ENCODE measurements around the gene MYH9.
"Not testable (repeated sequence)": the region's sequence is repeated elsewhere in the genome, so short reads cannot be mapped to it uniquely, and the experiment has no call there.

The MYH9 gene

GRCh38 chr22:36395055-36395849 is 7.5 kb upstream of the MYH9 start:
- no peaks in the 10 kb centered on the region for H3K4me1 ChIP-seq (ENCODE audit: low read length)
- H3K4me2 ChIP-seq (ENCODE audit: low read depth, low read length) = no peak overlapping the region
- no peaks in the 10 kb centered on the region for H3K79me2 ChIP-seq (ENCODE audit: low read length)
- no peak overlapping the region for H2AFZ ChIP-seq (ENCODE audit: low read length)
- H3K27ac ChIP-seq (ENCODE audit: low read length) = no peak overlapping the region
- H4K20me1 ChIP-seq (ENCODE audit: insufficient read depth, low read length) = no peaks in the 10 kb centered on the region
- H3K36me3 ChIP-seq (replicated peaks; ENCODE audit: insufficient read depth, low read length) = no peaks in the 10 kb centered on the region
- no peaks in the 10 kb centered on the region for H3F3A ChIP-seq (ENCODE audit: insufficient read depth, low read length)
- H3K4me3 ChIP-seq (ENCODE audit: low read length) = no peak overlapping the region
- DNase-seq = no peak
- no peaks in the 10 kb centered on the region for H3K9me2 ChIP-seq (replicated peaks; ENCODE audit: insufficient read depth, low read length)
- H3K27me3 ChIP-seq (replicated peaks; ENCODE audit: insufficient read depth, low read length) = no peaks in the 10 kb centered on the region
- H3K9ac ChIP-seq (ENCODE audit: low read length) = no peak overlapping the region
- no peak for TF ChIP-seq CTCF (IDR thresholded peaks at IDR 0.05; ENCODE audit: low read length)
- no peak for TF ChIP-seq EZH2phosphoT487 (IDR thresholded peaks at IDR 0.05; ENCODE audit: low read length)
- no peak for TF ChIP-seq EZH2 (optimal IDR thresholded peaks at IDR 0.05; ENCODE audit: low read depth, low read length)
- no peaks in the 10 kb centered on the region for H3K9me3 ChIP-seq (replicated peaks; ENCODE audit: insufficient read depth, low read length)

- Histone ChIP-seq H3K79me2 (ENCODE audit: low read length) (peaks cover 20% of the 10 kb centered on the region), H3K27me3 (replicated peaks; ENCODE audit: insufficient read depth, low read length) (no peaks in the 10 kb centered on the region), H3F3A (ENCODE audit: insufficient read depth, low read length) (peaks cover 6% of the 10 kb centered on the region), H4K20me1 (ENCODE audit: insufficient read depth, low read length) (no peaks in the 10 kb centered on the region), H3K4me3 (ENCODE audit: low read length) (no peak overlapping the region), H3K9ac (ENCODE audit: low read length) (no peak overlapping the region), H3K4me1 (ENCODE audit: low read length) (peaks cover 6% of the 10 kb centered on the region), H3K27ac (ENCODE audit: low read length) (no peak overlapping the region), H2AFZ (ENCODE audit: low read length) (no peak overlapping the region), H3K9me2 (replicated peaks; ENCODE audit: insufficient read depth, low read length) (no peaks in the 10 kb centered on the region), H3K4me2 (ENCODE audit: low read depth, low read length) (no peak overlapping the region), H3K9me3 (replicated peaks; ENCODE audit: insufficient read depth, low read length) (no peaks in the 10 kb centered on the region), H3K36me3 (replicated peaks; ENCODE audit: insufficient read depth, low read length) (no peaks in the 10 kb centered on the region)
- DNase-seq = no peak
- TF ChIP-seq EZH2 (optimal IDR thresholded peaks at IDR 0.05; ENCODE audit: low read depth, low read length) = no peak
- no peak for TF ChIP-seq EZH2phosphoT487 (IDR thresholded peaks at IDR 0.05; ENCODE audit: low read length)
- TF ChIP-seq CTCF (IDR thresholded peaks at IDR 0.05; ENCODE audit: low read length) = no peak
Observed at GRCh38 chr22:36391638-36392037, 3.9 kb upstream of the MYH9 start.

GRCh38 chr22:36389122-36389521 is 1.4 kb upstream of the MYH9 start:
- not testable (repeated sequence) for H3K27me3 ChIP-seq (replicated peaks; ENCODE audit: insufficient read depth, low read length); H3K9me3 ChIP-seq (replicated peaks; ENCODE audit: insufficient read depth, low read length); DNase-seq; H3K4me1 ChIP-seq (ENCODE audit: low read length); H3K36me3 ChIP-seq (replicated peaks; ENCODE audit: insufficient read depth, low read length); H3K9me2 ChIP-seq (replicated peaks; ENCODE audit: insufficient read depth, low read length); H3K9ac ChIP-seq (ENCODE audit: low read length); H4K20me1 ChIP-seq (ENCODE audit: insufficient read depth, low read length); H3K27ac ChIP-seq (ENCODE audit: low read length)
- Histone ChIP-seq H3K4me2 (ENCODE audit: low read depth, low read length) (peak overlapping the region; percentile 84), H2AFZ (ENCODE audit: low read length) (peak overlapping the region; percentile 89; the same call in 1 of the 2 replicates), H3K79me2 (ENCODE audit: low read length) (peaks cover 44% of the 10 kb centered on the region), H3F3A (ENCODE audit: insufficient read depth, low read length) (peaks cover 29% of the 10 kb centered on the region), H3K4me3 (ENCODE audit: low read length) (peak overlapping the region; percentile 76)

- peaks cover 55% of the 10 kb centered on the region for H3K79me2 ChIP-seq (ENCODE audit: low read length)
- no peaks in the 10 kb centered on the region for H4K20me1 ChIP-seq (ENCODE audit: insufficient read depth, low read length)
- H3K27me3 ChIP-seq (replicated peaks; ENCODE audit: insufficient read depth, low read length) = no peaks in the 10 kb centered on the region
- H2AFZ ChIP-seq (ENCODE audit: low read length) = no peak overlapping the region
- no peaks in the 10 kb centered on the region for H3K9me2 ChIP-seq (replicated peaks; ENCODE audit: insufficient read depth, low read length)
- H3K36me3 ChIP-seq (replicated peaks; ENCODE audit: insufficient read depth, low read length) = no peaks in the 10 kb centered on the region
- peaks cover 42% of the 10 kb centered on the region for H3F3A ChIP-seq (ENCODE audit: insufficient read depth, low read length)
- H3K4me3 ChIP-seq (ENCODE audit: low read length) = peak overlapping the region; percentile 92
- H3K9ac ChIP-seq (ENCODE audit: low read length) = peak overlapping the region; percentile 76
- H3K27ac ChIP-seq (ENCODE audit: low read length) = peak overlapping the region; percentile 54; the same call in 1 of the 2 replicates
- TF ChIP-seq EZH2 (optimal IDR thresholded peaks at IDR 0.05; ENCODE audit: low read depth, low read length) (no peak), EZH2phosphoT487 (IDR thresholded peaks at IDR 0.05; ENCODE audit: low read length) (no peak), CTCF (IDR thresholded peaks at IDR 0.05; ENCODE audit: low read length) (no peak)
- peaks cover 16% of the 10 kb centered on the region for H3K4me1 ChIP-seq (ENCODE audit: low read length)
- no peak overlapping the region for H3K4me2 ChIP-seq (ENCODE audit: low read depth, low read length)
- no peaks in the 10 kb centered on the region for H3K9me3 ChIP-seq (replicated peaks; ENCODE audit: insufficient read depth, low read length)
- no peak for DNase-seq
Observed at GRCh38 chr22:36387709-36387958, 133 bp downstream of the MYH9 start.
